ENCODE results near the gene FBXL14.

FBXL14 gene

GRCh38 chr12:1594261-1595025 lies at the start of gene FBXL14:
FBXL14 (minus strand) TSS chr12:1594581; CDS start chr12:1594066, 515 bp downstream.
- no peaks in the 10 kb centered on the region for H3K36me3 ChIP-seq (replicated peaks; ENCODE audit: insufficient read depth, low read length)
- H3K9me3 ChIP-seq (replicated peaks; ENCODE audit: insufficient read depth, low read length), result no peaks in the 10 kb centered on the region
- H3K4me3 ChIP-seq (ENCODE audit: low read length), result peak within 1 kb of the TSS; percentile 78
- no peaks in the 10 kb centered on the region for H3K9me2 ChIP-seq (replicated peaks; ENCODE audit: insufficient read depth, low read length)
- peak within 1 kb of the TSS; percentile 81 for H3K27ac ChIP-seq (ENCODE audit: low read length)
- peak within 1 kb of the TSS; percentile 89 for H3K4me2 ChIP-seq (ENCODE audit: low read depth, low read length)
- peak within 1 kb of the TSS; percentile 78 for H3K9ac ChIP-seq (ENCODE audit: low read length)
- no peak within 1 kb of the TSS for H2AFZ ChIP-seq (ENCODE audit: low read length)
- peaks cover 29% of the 10 kb centered on the region for H3K4me1 ChIP-seq (ENCODE audit: low read length)
- H3K27me3 ChIP-seq (replicated peaks; ENCODE audit: insufficient read depth, low read length), result no peaks in the 10 kb centered on the region
- DNase-seq, result peak; percentile 89
- H3F3A ChIP-seq (ENCODE audit: insufficient read depth, low read length), result peaks cover 37% of the 10 kb centered on the region
- H3K79me2 ChIP-seq (ENCODE audit: low read length), result peaks cover 88% of the 10 kb centered on the region
- H4K20me1 ChIP-seq (ENCODE audit: insufficient read depth, low read length), result peaks cover 20% of the 10 kb centered on the region
- TF ChIP-seq CTCF (IDR thresholded peaks at IDR 0.05; ENCODE audit: low read length), result no peak
- no peak for TF ChIP-seq EZH2phosphoT487 (IDR thresholded peaks at IDR 0.05; ENCODE audit: low read length)
- TF ChIP-seq EZH2 (optimal IDR thresholded peaks at IDR 0.05; ENCODE audit: low read depth, low read length), result no peak

GRCh38 chr12:1643905-1644533 lies 49.6 kb upstream of the FBXL14 start:
- no peaks in the 10 kb centered on the region for H3F3A ChIP-seq (ENCODE audit: insufficient read depth, low read length)
- no peaks in the 10 kb centered on the region for H3K27me3 ChIP-seq (replicated peaks; ENCODE audit: insufficient read depth, low read length)
- peaks cover 11% of the 10 kb centered on the region for H3K36me3 ChIP-seq (replicated peaks; ENCODE audit: insufficient read depth, low read length)
- no peaks in the 10 kb centered on the region for H3K9me3 ChIP-seq (replicated peaks; ENCODE audit: insufficient read depth, low read length)
- H3K9ac ChIP-seq (ENCODE audit: low read length), result no peak overlapping the region
- TF ChIP-seq CTCF (IDR thresholded peaks at IDR 0.05; ENCODE audit: low read length), result no peak
- TF ChIP-seq EZH2phosphoT487 (IDR thresholded peaks at IDR 0.05; ENCODE audit: low read length), result no peak
- no peak for TF ChIP-seq EZH2 (optimal IDR thresholded peaks at IDR 0.05; ENCODE audit: low read depth, low read length)
- H3K27ac ChIP-seq (ENCODE audit: low read length), result no peak overlapping the region
- no peaks in the 10 kb centered on the region for H3K9me2 ChIP-seq (replicated peaks; ENCODE audit: insufficient read depth, low read length)
- H3K4me3 ChIP-seq (ENCODE audit: low read length), result no peak overlapping the region
- H4K20me1 ChIP-seq (ENCODE audit: insufficient read depth, low read length), result peaks cover 2% of the 10 kb centered on the region; the same call in 1 of the 2 replicates
- H2AFZ ChIP-seq (ENCODE audit: low read length), result no peak overlapping the region
- peaks cover 25% of the 10 kb centered on the region; the same call in 1 of the 2 replicates for H3K79me2 ChIP-seq (ENCODE audit: low read length)
- DNase-seq, result no peak
- no peak overlapping the region for H3K4me2 ChIP-seq (ENCODE audit: low read depth, low read length)
- no peaks in the 10 kb centered on the region for H3K4me1 ChIP-seq (ENCODE audit: low read length)

- Histone ChIP-seq H3K4me3 (ENCODE audit: low read length) (no peak overlapping the region), H3K9me3 (replicated peaks; ENCODE audit: insufficient read depth, low read length) (no peaks in the 10 kb centered on the region), H3F3A (ENCODE audit: insufficient read depth, low read length) (no peaks in the 10 kb centered on the region), H3K27me3 (replicated peaks; ENCODE audit: insufficient read depth, low read length) (no peaks in the 10 kb centered on the region), H2AFZ (ENCODE audit: low read length) (no peak overlapping the region), H3K79me2 (ENCODE audit: low read length) (peaks cover 33% of the 10 kb centered on the region), H3K36me3 (replicated peaks; ENCODE audit: insufficient read depth, low read length) (peaks cover 11% of the 10 kb centered on the region), H4K20me1 (ENCODE audit: insufficient read depth, low read length) (peaks cover 2% of the 10 kb centered on the region; the same call in 1 of the 2 replicates), H3K27ac (ENCODE audit: low read length) (no peak overlapping the region), H3K9ac (ENCODE audit: low read length) (no peak overlapping the region), H3K4me2 (ENCODE audit: low read depth, low read length) (no peak overlapping the region), H3K9me2 (replicated peaks; ENCODE audit: insufficient read depth, low read length) (no peaks in the 10 kb centered on the region), H3K4me1 (ENCODE audit: low read length) (no peaks in the 10 kb centered on the region)
- TF ChIP-seq EZH2 (optimal IDR thresholded peaks at IDR 0.05; ENCODE audit: low read depth, low read length) (no peak), CTCF (IDR thresholded peaks at IDR 0.05; ENCODE audit: low read length) (no peak), EZH2phosphoT487 (IDR thresholded peaks at IDR 0.05; ENCODE audit: low read length) (no peak)
- DNase-seq, result no peak
Measured at GRCh38 chr12:1643043-1643442, 48.7 kb upstream of the FBXL14 start.
